ENCODE measurements around the gene FAM114A1.

- TF ChIP-seq, protein P1, sequence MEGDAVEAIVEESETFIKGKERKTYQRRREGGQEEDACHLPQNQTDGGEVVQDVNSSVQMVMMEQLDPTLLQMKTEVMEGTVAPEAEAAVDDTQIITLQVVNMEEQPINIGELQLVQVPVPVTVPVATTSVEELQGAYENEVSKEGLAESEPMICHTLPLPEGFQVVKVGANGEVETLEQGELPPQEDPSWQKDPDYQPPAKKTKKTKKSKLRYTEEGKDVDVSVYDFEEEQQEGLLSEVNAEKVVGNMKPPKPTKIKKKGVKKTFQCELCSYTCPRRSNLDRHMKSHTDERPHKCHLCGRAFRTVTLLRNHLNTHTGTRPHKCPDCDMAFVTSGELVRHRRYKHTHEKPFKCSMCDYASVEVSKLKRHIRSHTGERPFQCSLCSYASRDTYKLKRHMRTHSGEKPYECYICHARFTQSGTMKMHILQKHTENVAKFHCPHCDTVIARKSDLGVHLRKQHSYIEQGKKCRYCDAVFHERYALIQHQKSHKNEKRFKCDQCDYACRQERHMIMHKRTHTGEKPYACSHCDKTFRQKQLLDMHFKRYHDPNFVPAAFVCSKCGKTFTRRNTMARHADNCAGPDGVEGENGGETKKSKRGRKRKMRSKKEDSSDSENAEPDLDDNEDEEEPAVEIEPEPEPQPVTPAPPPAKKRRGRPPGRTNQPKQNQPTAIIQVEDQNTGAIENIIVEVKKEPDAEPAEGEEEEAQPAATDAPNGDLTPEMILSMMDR (IDR thresholded peaks at IDR 0.05), result no peak
- TF ChIP-seq POLR2A (IDR thresholded peaks at IDR 0.05), result no peak
- no peak for TF ChIP-seq EP300 (IDR thresholded peaks at IDR 0.05)
Observed at GRCh38 chr4:38859501-38859900, 8.1 kb upstream of the FAM114A1 start.

Data from ovary (tissue), 3 donors.